Measurements from ENCODE around the gene RARA.
"Not testable (repeated sequence)": the region's sequence is repeated elsewhere in the genome, so short reads cannot be mapped to it uniquely, and the experiment has no call there.

Gene RARA

DNA sequence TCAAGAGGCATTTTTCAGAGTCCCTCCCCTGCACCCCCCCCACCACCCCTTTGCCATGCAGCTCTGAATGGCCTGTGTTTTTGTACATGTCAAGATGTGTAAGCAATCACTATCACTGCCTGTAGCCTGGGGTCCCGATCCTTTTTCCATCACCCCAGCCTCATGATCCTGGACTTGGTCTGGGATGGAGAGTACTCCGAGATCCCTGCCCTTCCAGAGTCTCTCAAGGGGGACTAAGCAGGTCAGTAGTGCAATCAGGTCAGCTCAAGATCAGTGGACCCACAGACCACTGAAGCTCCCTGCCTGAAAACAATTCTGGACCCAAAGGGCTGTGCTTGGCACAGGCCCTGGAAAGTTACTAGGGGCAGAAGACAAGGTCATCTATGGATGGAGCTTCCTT is 63.1 kb downstream of the RARA start (continued):
- TF ChIP-seq, protein P1, sequence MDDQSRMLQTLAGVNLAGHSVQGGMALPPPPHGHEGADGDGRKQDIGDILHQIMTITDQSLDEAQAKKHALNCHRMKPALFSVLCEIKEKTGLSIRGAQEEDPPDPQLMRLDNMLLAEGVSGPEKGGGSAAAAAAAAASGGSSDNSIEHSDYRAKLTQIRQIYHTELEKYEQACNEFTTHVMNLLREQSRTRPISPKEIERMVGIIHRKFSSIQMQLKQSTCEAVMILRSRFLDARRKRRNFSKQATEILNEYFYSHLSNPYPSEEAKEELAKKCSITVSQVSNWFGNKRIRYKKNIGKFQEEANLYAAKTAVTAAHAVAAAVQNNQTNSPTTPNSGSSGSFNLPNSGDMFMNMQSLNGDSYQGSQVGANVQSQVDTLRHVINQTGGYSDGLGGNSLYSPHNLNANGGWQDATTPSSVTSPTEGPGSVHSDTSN (CRISPR knock-in tag; IDR thresholded peaks at IDR 0.05) = no peak
- no peak for TF ChIP-seq ZNF549 (tag by site-specific recombination; IDR thresholded peaks at IDR 0.05)
- TF ChIP-seq ZNF16 (tag by site-specific recombination; IDR thresholded peaks at IDR 0.05; ENCODE audit: low read depth) = no peak
- TF ChIP-seq ZNF596 (tag by site-specific recombination; IDR thresholded peaks at IDR 0.05) = no peak

DNA sequence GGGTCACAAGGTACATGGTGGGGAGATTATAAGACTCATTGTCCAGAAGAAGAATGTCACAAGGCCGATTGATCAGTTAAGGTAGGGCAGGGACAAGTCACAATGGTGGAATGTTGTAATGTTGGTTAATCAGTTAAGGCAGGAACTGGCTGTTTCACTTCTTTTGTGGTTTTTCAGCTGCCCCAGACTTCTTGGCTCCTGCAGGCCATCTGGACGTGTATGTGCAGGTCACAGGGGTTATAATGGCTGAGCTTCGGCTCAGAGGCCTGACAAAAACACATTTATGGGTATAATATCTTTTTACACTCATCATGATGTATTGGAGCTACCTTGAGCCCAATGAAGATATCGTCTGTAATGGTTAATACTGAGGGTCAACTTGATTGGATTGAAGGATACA is 63.7 kb downstream of the RARA start:
- not testable (repeated sequence) for H3K4me1 ChIP-seq (ENCODE audit: control insufficient read depth, insufficient read depth, low read length); H3K9me3 ChIP-seq (ENCODE audit: control insufficient read depth, insufficient read depth, low read depth, low read length); H3K4me3 ChIP-seq (ENCODE audit: low read depth, low read length); H3K36me3 ChIP-seq (ENCODE audit: control insufficient read depth in 2 of 2, insufficient read depth in 1 of 2, low read length in 2 of 2); H3K27ac ChIP-seq (ENCODE audit: extremely low read depth, low read depth, low read length)
- CTCF ChIA-PET = interaction anchor here (0.6 to 1.7 kb wide), 4 partner anchors 11 to 194 kb away, joined by 3 to 5 read pairs (median 4); no protein-coding TSS in a partner anchor
- POLR2A ChIA-PET = interaction anchor here (0.6 kb wide), 1 partner anchor 155 kb away, joined by 4 read pairs; no protein-coding TSS in a partner anchor

DNA sequence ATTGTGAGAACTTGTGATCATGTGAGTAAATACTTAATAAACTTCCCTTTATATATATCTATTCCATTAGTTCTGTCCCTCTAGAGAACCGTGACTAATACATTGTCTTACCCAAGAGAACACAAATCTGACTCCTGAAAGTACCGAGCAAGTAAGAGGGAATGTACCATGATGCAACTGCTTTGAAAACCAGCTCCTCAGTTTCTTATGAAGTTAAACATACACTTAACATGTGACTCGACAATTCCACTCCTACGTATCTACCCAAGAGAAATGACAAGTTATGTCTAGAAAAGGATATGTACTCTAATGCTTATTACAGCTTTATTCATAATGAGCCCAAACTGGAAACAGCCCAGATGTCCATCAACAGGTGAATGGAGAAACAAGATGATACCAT is 64.3 kb downstream of the RARA start:
- Histone ChIP-seq H3K27ac (ENCODE audit: extremely low read depth, low read depth, low read length) (no peak overlapping the region), H3K4me1 (ENCODE audit: control insufficient read depth, insufficient read depth, low read length) (no peaks in the 10 kb centered on the region), H3K9me3 (ENCODE audit: control insufficient read depth, insufficient read depth, low read depth, low read length) (no peaks in the 10 kb centered on the region), H3K36me3 (ENCODE audit: control insufficient read depth in 2 of 2, insufficient read depth in 1 of 2, low read length in 2 of 2) (no peaks in the 10 kb centered on the region), H3K4me3 (ENCODE audit: low read depth, low read length) (no peak overlapping the region)
- ChIA-PET POLR2A (interaction anchor here (0.6 kb wide), 1 partner anchor 154 kb away, joined by 4 read pairs; no protein-coding TSS in a partner anchor), CTCF (interaction anchor here (0.6 to 1.7 kb wide), 3 partner anchors 12 to 103 kb away, joined by 4 to 5 read pairs (median 4); no protein-coding TSS in a partner anchor)
- TF ChIP-seq SCRT2 (tag by site-specific recombination; IDR thresholded peaks at IDR 0.05) = peak; percentile 76
- peak; percentile 53; the same call in 1 of the 2 replicates for TF ChIP-seq ZNF140 (tag by site-specific recombination; IDR thresholded peaks at IDR 0.05)
- TF ChIP-seq ZNF837 (tag by site-specific recombination; IDR thresholded peaks at IDR 0.05) = no peak

- H3K4me3 ChIP-seq (ENCODE audit: low read depth, low read length) = no peak overlapping the region
- ChIA-PET POLR2A (no interaction called here), CTCF (interaction anchor here (0.6 to 1.7 kb wide), 2 partner anchors 82 to 102 kb away, joined by 4 to 5 read pairs; no protein-coding TSS in a partner anchor)
- no peaks in the 10 kb centered on the region for H3K9me3 ChIP-seq (ENCODE audit: control insufficient read depth, insufficient read depth, low read depth, low read length)
- H3K36me3 ChIP-seq (ENCODE audit: control insufficient read depth in 2 of 2, insufficient read depth in 1 of 2, low read length in 2 of 2) = no peaks in the 10 kb centered on the region
- TF ChIP-seq BCL11A (tag by site-specific recombination; IDR thresholded peaks at IDR 0.05; ENCODE audit: low read depth) = no peak
- TF ChIP-seq KLF1 (tag by site-specific recombination; IDR thresholded peaks at IDR 0.05) = peak; percentile 64
- no peak for TF ChIP-seq GFI1B (tag by site-specific recombination; IDR thresholded peaks at IDR 0.05)
- H3K4me1 ChIP-seq (ENCODE audit: control insufficient read depth, insufficient read depth, low read length) = no peaks in the 10 kb centered on the region
- no peak overlapping the region for H3K27ac ChIP-seq (ENCODE audit: extremely low read depth, low read depth, low read length)
These were observed 65.0 kb downstream of the RARA start for GRCh38 chr17:40373999-40374398.

DNA sequence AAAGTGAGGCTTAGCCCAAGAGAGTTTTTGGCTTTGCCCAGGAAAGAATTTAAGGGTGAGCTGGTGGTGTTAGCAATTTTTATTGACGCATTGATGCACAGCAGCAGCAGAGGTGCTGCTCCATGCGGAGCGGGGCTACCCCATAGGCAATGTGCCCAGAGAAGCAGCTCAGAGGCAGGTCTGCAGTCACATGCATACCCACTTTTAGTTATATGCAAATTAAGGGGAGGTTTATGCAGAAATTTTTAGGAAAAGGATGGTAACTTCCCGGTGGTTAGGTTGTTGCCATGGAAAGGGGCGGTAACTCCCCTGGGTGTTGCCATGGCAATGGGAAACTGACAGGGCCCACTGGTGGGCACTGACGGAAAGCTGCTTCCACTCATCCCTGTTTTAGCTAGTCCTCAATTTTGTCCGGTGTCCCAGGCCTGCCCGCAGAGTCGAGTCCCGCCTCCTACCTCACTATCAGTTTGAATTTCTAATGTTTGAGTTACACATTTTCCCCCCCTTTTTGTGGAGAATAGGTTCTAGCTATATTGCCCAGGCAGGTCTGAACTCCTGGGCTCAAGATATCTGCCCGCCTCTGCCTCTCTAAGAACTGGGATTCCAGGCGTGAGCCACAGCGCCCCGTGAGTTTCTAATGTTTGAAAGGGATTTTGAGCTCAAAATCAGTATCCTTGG is 66.0 kb downstream of the RARA start:
- TF ChIP-seq ZNF473 (tag by site-specific recombination; IDR thresholded peaks at IDR 0.05) (no peak), ZNF202 (tag by site-specific recombination; IDR thresholded peaks at IDR 0.05; ENCODE audit: borderline replicate concordance) (no peak)
- TF ChIP-seq, protein P2, sequence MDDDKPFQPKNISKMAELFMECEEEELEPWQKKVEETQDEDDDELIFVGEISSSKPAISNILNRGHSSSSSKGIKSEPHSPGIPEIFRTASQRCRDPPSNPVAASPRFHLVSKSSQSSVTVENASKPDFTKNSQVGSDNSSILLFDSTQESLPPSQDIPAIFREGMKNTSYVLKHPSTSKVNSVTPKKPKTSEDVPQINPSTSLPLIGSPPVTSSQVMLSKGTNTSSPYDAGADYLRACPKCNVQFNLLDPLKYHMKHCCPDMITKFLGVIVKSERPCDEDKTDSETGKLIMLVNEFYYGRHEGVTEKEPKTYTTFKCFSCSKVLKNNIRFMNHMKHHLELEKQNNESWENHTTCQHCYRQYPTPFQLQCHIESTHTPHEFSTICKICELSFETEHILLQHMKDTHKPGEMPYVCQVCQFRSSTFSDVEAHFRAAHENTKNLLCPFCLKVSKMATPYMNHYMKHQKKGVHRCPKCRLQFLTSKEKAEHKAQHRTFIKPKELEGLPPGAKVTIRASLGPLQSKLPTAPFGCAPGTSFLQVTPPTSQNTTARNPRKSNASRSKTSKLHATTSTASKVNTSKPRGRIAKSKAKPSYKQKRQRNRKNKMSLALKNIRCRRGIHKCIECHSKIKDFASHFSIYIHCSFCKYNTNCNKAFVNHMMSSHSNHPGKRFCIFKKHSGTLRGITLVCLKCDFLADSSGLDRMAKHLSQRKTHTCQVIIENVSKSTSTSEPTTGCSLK (tag by site-specific recombination; IDR thresholded peaks at IDR 0.05) = no peak
- H3K9me3 ChIP-seq (ENCODE audit: control insufficient read depth, insufficient read depth, low read depth, low read length) = no peaks in the 10 kb centered on the region
- H3K36me3 ChIP-seq (ENCODE audit: control insufficient read depth in 2 of 2, insufficient read depth in 1 of 2, low read length in 2 of 2) = no peaks in the 10 kb centered on the region
- ChIA-PET CTCF (interaction anchor here (0.7 to 1.2 kb wide), 3 partner anchors 40 to 1816 kb away, joined by 3 to 4 read pairs (median 4); no protein-coding TSS in a partner anchor), POLR2A (no interaction called here)
- no peak overlapping the region for H3K4me3 ChIP-seq (ENCODE audit: low read depth, low read length)
- no peak overlapping the region for H3K27ac ChIP-seq (ENCODE audit: extremely low read depth, low read depth, low read length)
- H3K4me1 ChIP-seq (ENCODE audit: control insufficient read depth, insufficient read depth, low read length) = no peaks in the 10 kb centered on the region

GRCh38 chr17:40375786-40376185 is 66.8 kb downstream of the RARA start:
- not testable (repeated sequence) for H3K4me1 ChIP-seq (ENCODE audit: control insufficient read depth, insufficient read depth, low read length); H3K9me3 ChIP-seq (ENCODE audit: control insufficient read depth, insufficient read depth, low read depth, low read length); H3K27ac ChIP-seq (ENCODE audit: extremely low read depth, low read depth, low read length); H3K36me3 ChIP-seq (ENCODE audit: control insufficient read depth in 2 of 2, insufficient read depth in 1 of 2, low read length in 2 of 2); H3K4me3 ChIP-seq (ENCODE audit: low read depth, low read length)
- POLR2A ChIA-PET = interaction anchor here (1.7 kb wide), 1 partner anchor 42 kb away, joined by 7 read pairs; the partner anchor contains the start of gene TOP2A
- CTCF ChIA-PET = interaction anchor here (1.2 kb wide), 2 partner anchors 40 to 101 kb away, joined by 3 to 4 read pairs; no protein-coding TSS in a partner anchor

- H3K27ac ChIP-seq (ENCODE audit: extremely low read depth, low read depth, low read length) = not testable (repeated sequence)
- POLR2A ChIA-PET = interaction anchor here (1.7 kb wide), 1 partner anchor 41 kb away, joined by 7 read pairs; the partner anchor contains the start of gene TOP2A
- CTCF ChIA-PET = interaction anchor here (0.6 to 1.2 kb wide), 3 partner anchors 19 to 100 kb away, joined by 3 to 7 read pairs (median 3); no protein-coding TSS in a partner anchor
These were observed 67.6 kb downstream of the RARA start for GRCh38 chr17:40376541-40376940.

More at GRCh38 chr17:40376541-40376940, 67.6 kb downstream of the RARA start:
- H3K4me3 ChIP-seq (ENCODE audit: low read depth, low read length); H3K36me3 ChIP-seq (ENCODE audit: control insufficient read depth in 2 of 2, insufficient read depth in 1 of 2, low read length in 2 of 2); H3K9me3 ChIP-seq (ENCODE audit: control insufficient read depth, insufficient read depth, low read depth, low read length); H3K4me1 ChIP-seq (ENCODE audit: control insufficient read depth, insufficient read depth, low read length): not testable (repeated sequence)
